NB4 (cell line): ENCODE measurements around the gene DISP1.

Source experiments
- DNase-seq: peaks from one replicate; pipeline ENCODE4 v3.0.0; 2010; ENCODE audit warnings: low read depth
- H3K4me3 ChIP-seq: one replicate; pipeline ENCODE4 v1.5.1; 2011; ENCODE audit warnings: mild to moderate bottlenecking, low read depth, low read length, moderate library complexity
- MAX ChIP-seq: IDR thresholded peaks from 2 replicates; pipeline ENCODE4 v1.6.1; 2011; ENCODE audit warnings: low read depth, low read length
- MYC ChIP-seq: IDR thresholded peaks from 2 replicates; pipeline ENCODE4 v1.6.1; 2011; ENCODE audit warnings: low read depth, low read length
- POLR2A ChIP-seq: IDR thresholded peaks from 2 replicates; pipeline ENCODE4 v1.6.1; 2011; ENCODE audit warnings: mild to moderate bottlenecking; ENCODE audit not compliant: insufficient read length; ENCODE audit errors: extremely low read depth
- TF ChIP-seq, protein P1 (sequence below): IDR thresholded peaks from one replicate; pipeline ENCODE4 v1.5.1; 2012; ENCODE audit warnings: low read depth, low read length

Gene DISP1

GRCh38 chr1:222790520-222790919 lies 24.3 kb upstream of the DISP1 start:
- H3K4me3 ChIP-seq: no peak overlapping the region
- TF ChIP-seq, protein P1, sequence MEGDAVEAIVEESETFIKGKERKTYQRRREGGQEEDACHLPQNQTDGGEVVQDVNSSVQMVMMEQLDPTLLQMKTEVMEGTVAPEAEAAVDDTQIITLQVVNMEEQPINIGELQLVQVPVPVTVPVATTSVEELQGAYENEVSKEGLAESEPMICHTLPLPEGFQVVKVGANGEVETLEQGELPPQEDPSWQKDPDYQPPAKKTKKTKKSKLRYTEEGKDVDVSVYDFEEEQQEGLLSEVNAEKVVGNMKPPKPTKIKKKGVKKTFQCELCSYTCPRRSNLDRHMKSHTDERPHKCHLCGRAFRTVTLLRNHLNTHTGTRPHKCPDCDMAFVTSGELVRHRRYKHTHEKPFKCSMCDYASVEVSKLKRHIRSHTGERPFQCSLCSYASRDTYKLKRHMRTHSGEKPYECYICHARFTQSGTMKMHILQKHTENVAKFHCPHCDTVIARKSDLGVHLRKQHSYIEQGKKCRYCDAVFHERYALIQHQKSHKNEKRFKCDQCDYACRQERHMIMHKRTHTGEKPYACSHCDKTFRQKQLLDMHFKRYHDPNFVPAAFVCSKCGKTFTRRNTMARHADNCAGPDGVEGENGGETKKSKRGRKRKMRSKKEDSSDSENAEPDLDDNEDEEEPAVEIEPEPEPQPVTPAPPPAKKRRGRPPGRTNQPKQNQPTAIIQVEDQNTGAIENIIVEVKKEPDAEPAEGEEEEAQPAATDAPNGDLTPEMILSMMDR: no peak
- TF ChIP-seq MAX (no peak), MYC (no peak), POLR2A (no peak)
- DNase-seq: no peak

DNA sequence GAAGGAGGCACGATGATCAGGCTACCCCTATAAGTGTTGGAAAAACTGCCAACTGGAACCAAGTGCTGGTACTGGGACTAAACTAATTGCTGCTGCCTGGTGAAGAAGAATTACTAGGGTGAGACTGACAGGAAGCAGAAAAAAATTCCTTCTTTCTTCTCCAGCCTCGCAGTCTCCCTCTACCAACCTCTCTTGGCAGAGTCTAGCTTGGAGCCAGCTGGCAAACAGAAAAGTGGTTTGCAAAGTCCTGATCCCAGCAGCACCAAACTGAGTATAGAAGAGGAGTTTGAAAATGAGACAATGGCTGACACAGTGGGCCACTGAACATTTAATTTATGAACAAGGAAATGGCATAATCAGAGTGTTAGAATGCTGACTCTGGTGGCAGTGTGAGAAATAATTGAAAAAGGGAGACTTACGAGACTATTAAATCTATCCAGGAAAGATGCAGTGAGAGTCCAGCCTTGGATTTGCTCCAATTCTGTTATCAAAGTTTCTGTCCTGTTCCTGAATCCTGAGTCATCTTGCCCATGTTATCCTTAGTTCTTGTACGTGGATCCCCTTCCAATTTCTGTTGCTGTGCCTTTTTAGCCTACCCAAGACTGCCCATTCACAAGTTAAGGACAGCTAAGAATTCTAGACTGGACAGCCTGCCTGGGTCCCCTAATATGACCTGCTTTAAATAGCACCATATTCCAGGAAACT lies 23.7 kb upstream of the DISP1 start:
- no peak overlapping the region for H3K4me3 ChIP-seq
- TF ChIP-seq MYC (no peak), POLR2A (no peak), MAX (no peak)
- TF ChIP-seq, protein P1: no peak
- no peak for DNase-seq

DNA sequence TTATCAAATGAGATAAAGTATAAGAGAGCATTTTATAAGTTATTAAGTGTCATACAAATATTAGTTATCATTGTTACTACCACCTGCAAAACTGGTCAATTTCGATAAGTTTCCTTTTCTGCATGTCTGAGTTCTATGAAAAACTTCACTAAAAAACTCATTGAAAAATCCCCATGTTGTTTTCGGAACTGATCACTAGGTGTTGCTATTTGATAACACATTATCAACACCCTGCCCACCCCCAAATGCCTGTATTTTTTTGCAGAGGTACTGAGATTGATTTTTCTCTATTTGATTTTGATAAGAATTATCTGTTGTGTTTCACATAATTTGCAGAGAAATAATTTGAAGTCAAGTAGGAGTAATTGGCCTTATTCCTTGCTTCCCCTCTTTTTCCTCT lies 22.1 kb upstream of the DISP1 start:
- TF ChIP-seq MAX: no peak
- no peak for TF ChIP-seq POLR2A
- TF ChIP-seq, protein P1: no peak
- TF ChIP-seq MYC: no peak
- DNase-seq: peak; percentile 32
- H3K4me3 ChIP-seq: no peak overlapping the region

DNA sequence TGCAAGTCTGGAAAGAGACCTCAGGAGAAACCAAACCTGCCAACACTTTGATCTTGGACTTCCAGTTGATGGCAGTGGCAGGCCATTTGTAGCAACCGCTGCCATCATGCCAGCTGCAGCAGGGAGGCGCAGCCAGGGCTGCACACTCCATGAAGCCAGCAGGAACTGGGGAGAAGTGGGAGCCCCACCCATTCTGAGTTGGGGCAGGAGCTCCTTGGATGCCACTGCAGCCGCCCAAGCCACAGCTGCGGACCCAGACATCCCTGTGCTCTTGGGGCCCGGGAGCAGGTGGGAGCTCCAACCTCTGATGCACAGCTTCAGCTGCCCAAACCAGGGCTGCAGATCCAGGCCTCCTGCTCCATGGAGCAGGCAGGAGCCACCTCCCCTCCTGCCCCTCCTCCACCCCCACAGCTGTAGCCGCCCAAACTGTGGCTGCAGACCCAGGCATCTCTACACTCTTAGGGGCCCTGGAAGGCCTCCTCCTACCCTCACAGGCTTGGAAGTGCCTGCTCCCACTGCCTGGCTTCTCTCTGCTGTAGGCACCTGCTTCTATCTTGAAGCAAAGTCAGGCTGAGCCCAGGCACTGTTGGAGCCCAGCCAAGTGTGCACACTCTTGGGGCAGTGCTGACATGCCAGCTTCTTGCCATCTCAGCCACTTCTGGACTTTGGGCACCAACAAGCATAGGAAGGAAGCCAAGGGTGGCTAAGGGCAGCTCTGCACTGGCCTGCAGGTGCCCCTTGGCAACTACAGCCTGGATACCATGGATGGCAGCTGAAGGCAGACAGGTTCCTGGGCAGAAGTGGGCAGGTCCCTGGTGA lies 20.0 kb upstream of the DISP1 start:
- no peak overlapping the region for H3K4me3 ChIP-seq
- DNase-seq: no peak
- no peak for TF ChIP-seq MYC
- TF ChIP-seq MAX: no peak
- TF ChIP-seq, protein P1: no peak
- TF ChIP-seq POLR2A: no peak

- no peak overlapping the region for H3K4me3 ChIP-seq
- TF ChIP-seq MAX: no peak
- TF ChIP-seq MYC: no peak
- TF ChIP-seq POLR2A: no peak
- TF ChIP-seq, protein P1: no peak
- no peak for DNase-seq
Measured at GRCh38 chr1:222798116-222798515, 16.7 kb upstream of the DISP1 start.
